H1 (cell line): ENCODE data around the gene GLTPD2. TPM values are rescaled to one million over a fixed set of nuclear protein-coding genes. Genes with fewer than 3 reads are reported as not detected.

ENCODE experiments used
- CTCF ChIA-PET: fragments of 300-600 bp; sonication (Branson Sonifier 250); formaldehyde crosslinking; loops from one replicate; lab custom pipeline; 2021; ENCODE audit not compliant: partially characterized antibody; lab: Charles Lee
- POLR2A ChIA-PET: fragments of 300-600 bp; sonication (Branson Sonifier 250); formaldehyde crosslinking; loops from one replicate; lab custom pipeline; 2021; ENCODE audit warnings: inconsistent platforms; ENCODE audit not compliant: partially characterized antibody; lab: Charles Lee
- DNase-seq, 2 experiments: peaks; one replicate each; pipeline versions ENCODE4 v3.0.0 to v3.0.0-alpha.2; 2010 to 2022; ENCODE audit warnings: low spot score in 2 of 2, low read depth in 1 of 2, mixed read lengths in 1 of 2
- FAIRE-seq: peaks from 2 replicates; lab custom pipeline; 2011; peaks lifted over from hg19 to GRCh38; lab: Jason Lieb, UNC
- H2AFZ ChIP-seq: 2 replicates; pipeline ENCODE4 v1.8.1; 2012; ENCODE audit warnings: low read length, inconsistent platforms
- H2AK5ac ChIP-seq: 2 replicates; pipeline ENCODE4 v1.6.1; 2013; ENCODE audit warnings: low read depth, low read length
- H2BK120ac ChIP-seq: replicated peaks from 2 replicates; pipeline ENCODE3; 2013; ENCODE audit warnings: low read depth, low read length, inconsistent platforms
- H2BK12ac ChIP-seq: 2 replicates; pipeline ENCODE4 v1.6.1; 2013; ENCODE audit warnings: low read depth, low read length
- H2BK15ac ChIP-seq: 2 replicates; pipeline ENCODE4 v1.6.1; 2013; ENCODE audit warnings: low read length
- H2BK20ac ChIP-seq: 2 replicates; pipeline ENCODE4 v1.6.1; 2013; ENCODE audit warnings: low read length
- H2BK5ac ChIP-seq: 2 replicates; pipeline ENCODE4 v1.6.1; 2013; ENCODE audit warnings: low read depth, low read length
- H3K14ac ChIP-seq: 2 replicates; pipeline ENCODE4 v1.6.1; 2013; ENCODE audit warnings: inconsistent platforms; ENCODE audit not compliant: insufficient read length
- H3K18ac ChIP-seq: 2 replicates; pipeline ENCODE4 v1.6.1; 2013; ENCODE audit warnings: low read length; ENCODE audit errors: extremely low read depth
- H3K23ac ChIP-seq: 2 replicates; pipeline ENCODE4 v1.6.1; 2013; ENCODE audit warnings: inconsistent platforms; ENCODE audit not compliant: insufficient read length
- H3K23me2 ChIP-seq: 2 replicates; pipeline ENCODE4 v1.6.1; 2013; ENCODE audit warnings: low read depth, low read length
- H3K27ac ChIP-seq: 2 replicates; pipeline ENCODE4 v1.6.1; 2011; ENCODE audit warnings: low read depth, low read length, inconsistent platforms
- H3K27me3 ChIP-seq, 4 experiments: replicated peaks in 1 of 4; 1 replicate in 1 of 4; 2 replicates in 3 of 4; pipeline versions ENCODE4 v1.6.1 to v1.8.1; 2011 to 2013; ENCODE audit warnings: low read length in 3 of 4, mild to moderate bottlenecking in 3 of 4, inconsistent platforms in 2 of 4, mixed read lengths in 2 of 4, moderate library complexity in 1 of 4; ENCODE audit not compliant: control insufficient read depth in 3 of 4, insufficient read depth in 3 of 4; ENCODE audit errors: extremely low read depth in 1 of 4
- H3K36me3 ChIP-seq, 4 experiments: 2 replicates each; pipeline versions ENCODE4 v1.6.1 to v1.8.1; 2011 to 2013; ENCODE audit warnings: mild to moderate bottlenecking in 4 of 4, low read length in 3 of 4, moderate library complexity in 2 of 4, control low read depth in 1 of 4, inconsistent platforms in 1 of 4; ENCODE audit not compliant: insufficient read depth in 4 of 4, control insufficient read depth in 2 of 4
- H3K4ac ChIP-seq: replicated peaks from 2 replicates; pipeline ENCODE3; 2013; ENCODE audit warnings: low read length, low read depth, mixed read lengths, inconsistent platforms; ENCODE audit not compliant: insufficient read length
- H3K4me1 ChIP-seq, 4 experiments: replicated peaks in 1 of 4; 1 replicate in 1 of 4; 2 replicates in 3 of 4; pipeline versions ENCODE4 v1.6.1 to v1.8.1; 2011 to 2013; ENCODE audit warnings: low read length in 3 of 4, inconsistent platforms in 2 of 4, mixed read lengths in 1 of 4; ENCODE audit not compliant: insufficient read depth in 4 of 4, control insufficient read depth in 3 of 4
- H3K4me2 ChIP-seq, 2 experiments: 2 replicates each; pipeline versions ENCODE4 v1.6.1 to v1.8.1; 2011 to 2013; ENCODE audit warnings: low read depth in 2 of 2, low read length in 2 of 2, control low read depth in 1 of 2, inconsistent platforms in 1 of 2, mild to moderate bottlenecking in 1 of 2; ENCODE audit not compliant: insufficient read depth in 1 of 2
- H3K4me3 ChIP-seq, 4 experiments: fragments of 200-600, 300-600 bp in 1 of 4; sonication (generic), shearing (Covaris generic), sonication (Bioruptor Twin) in 1 of 4; 2 replicates each; pipeline versions ENCODE4 v1.5.1 to v1.8.1; 2011 to 2016; ENCODE audit warnings: low read length in 4 of 4, low read depth in 3 of 4, control low read depth in 2 of 4, inconsistent platforms in 2 of 4, mild to moderate bottlenecking in 2 of 4, mixed read lengths in 1 of 4, moderate library complexity in 1 of 4; ENCODE audit not compliant: insufficient read depth in 2 of 4; ENCODE audit errors: extremely low read depth in 1 of 4
- H3K56ac ChIP-seq: replicated peaks from 2 replicates; pipeline ENCODE3; 2013; ENCODE audit warnings: low read depth, mild to moderate bottlenecking, mixed read lengths, low read length, inconsistent platforms; ENCODE audit not compliant: insufficient read length
- H3K79me1 ChIP-seq: 2 replicates; pipeline ENCODE4 v1.6.1; 2013; ENCODE audit warnings: low read depth, low read length, control low read depth
- H3K79me2 ChIP-seq, 2 experiments: 2 replicates each; pipeline versions ENCODE4 v1.6.1 to v1.8.1; 2012 to 2013; ENCODE audit warnings: low read length in 2 of 2, mild to moderate bottlenecking in 2 of 2, inconsistent platforms in 1 of 2; ENCODE audit not compliant: insufficient read depth in 2 of 2, control insufficient read depth in 1 of 2
- H3K9ac ChIP-seq, 4 experiments: replicated peaks in 1 of 4; 1 replicate in 1 of 4; 2 replicates in 3 of 4; pipeline versions ENCODE4 v1.6.1 to v1.8.1; 2011 to 2013; ENCODE audit warnings: low read depth in 3 of 4, low read length in 3 of 4, control low read depth in 2 of 4, mild to moderate bottlenecking in 2 of 4, moderate library complexity in 2 of 4, inconsistent platforms in 1 of 4; ENCODE audit errors: extremely low read depth in 1 of 4
- H3K9me3 ChIP-seq, 2 experiments: 2 replicates each; pipeline versions ENCODE4 v1.6.1 to v1.8.1; 2012 to 2013; ENCODE audit warnings: mild to moderate bottlenecking in 2 of 2, moderate library complexity in 2 of 2, control low read depth in 1 of 2, inconsistent platforms in 1 of 2, low read depth in 1 of 2, low read length in 1 of 2, mixed read lengths in 1 of 2; ENCODE audit not compliant: insufficient read depth in 2 of 2
- H4K20me1 ChIP-seq, 2 experiments: replicated peaks in 1 of 2; 2 replicates each; pipeline versions ENCODE3 to v1.8.1; 2011 to 2013; ENCODE audit warnings: inconsistent platforms in 2 of 2, low read length in 2 of 2, mild to moderate bottlenecking in 1 of 2; ENCODE audit not compliant: insufficient read depth in 2 of 2, control insufficient read depth in 1 of 2
- H4K5ac ChIP-seq: 2 replicates; pipeline ENCODE4 v1.6.1; 2013; ENCODE audit warnings: low read length, low read depth, mixed read lengths, inconsistent platforms; ENCODE audit not compliant: insufficient read length
- H4K8ac ChIP-seq: 2 replicates; pipeline ENCODE4 v1.8.0; 2013; ENCODE audit warnings: mild to moderate bottlenecking, moderate library complexity, low read length, inconsistent platforms; ENCODE audit not compliant: insufficient read depth; ENCODE audit errors: extremely low read depth
- H4K91ac ChIP-seq: replicated peaks from 2 replicates; pipeline ENCODE3; 2013; ENCODE audit warnings: low read length, mixed read lengths, inconsistent platforms; ENCODE audit not compliant: insufficient read length
- ASH2L ChIP-seq: fragments of 200-600, 300-600 bp; sonication (generic); IDR thresholded peaks from one replicate; pipeline ENCODE4 v1.7.1; 2017; ENCODE audit warnings: low read length
- BACH1 ChIP-seq: IDR thresholded peaks from 2 replicates; pipeline ENCODE4 v1.6.1; 2012; ENCODE audit warnings: low read length, improper control_type of control experiment
- CBX8 ChIP-seq: fragments of 300-800, 300-1000 bp; sonication (generic); IDR thresholded peaks from 2 replicates; pipeline ENCODE4 v1.7.1; 2016; ENCODE audit warnings: low read depth, low read length, borderline replicate concordance
- RBBP5 ChIP-seq: IDR thresholded peaks from 2 replicates; pipeline ENCODE4 v1.7.1; 2012; ENCODE audit warnings: low read depth, mild to moderate bottlenecking, inconsistent platforms, low read length, moderate library complexity, borderline replicate concordance
- TAF7 ChIP-seq: optimal IDR thresholded peaks from 2 replicates; pipeline ENCODE3; 2011; ENCODE audit warnings: low read depth, mild to moderate bottlenecking, inconsistent platforms, low read length, moderate library complexity, borderline replicate concordance
- ZNF274 ChIP-seq: IDR thresholded peaks from 2 replicates; pipeline ENCODE4 v1.7.0; 2012; ENCODE audit warnings: low read length, borderline replicate concordance; ENCODE audit errors: extremely low read depth
- WGBS, 2 experiments: shearing (Covaris generic) in 1 of 2; methylation state at CpG; one replicate each; pipeline versions ENCODE4 v1.1.6 to v1.1.7; 2013 to 2015; ENCODE audit warnings: low lambda C conversion rate in 2 of 2, mixed read lengths in 2 of 2, inconsistent platforms in 1 of 2, low coverage in 1 of 2, missing lambda C conversion rate in 1 of 2; ENCODE audit not compliant: insufficient replicate concordance in 2 of 2, insufficient coverage in 1 of 2, insufficient read length in 1 of 2; ENCODE audit errors: extremely low coverage in 1 of 2, missing lambda C conversion rate in 1 of 2; 5-methylcytosine and 5-hydroxymethylcytosine counted together
- polyA plus RNA-seq, 7 experiments: library from polyadenylated mRNA; depleted of rRNA in 3 of 7; stranded (reverse) in 5 of 7; unstranded in 2 of 7; fragments of >200 nt in 5 of 7; fragments of 200-250 nt in 2 of 7; gene quantifications; 1 replicate in 5 of 7; 2 replicates in 1 of 7; 4 replicates in 1 of 7; pipeline versions ENCODE4 v1.2.1 to v1.2.3, GENCODE V29; 2011 to 2013; ENCODE audit warnings: missing spikeins in 2 of 7, mixed read lengths in 2 of 7
- total RNA-seq: library from RNA; stranded (reverse); fragmentation: NEBNext Ultra II Directional; extraction: Animal tissue kit (Norgen Biotek cat#: 25700); gene quantifications from 2 replicates; pipeline ENCODE4 v1.2.1, GENCODE V29; 2021
- TF ChIP-seq, protein P1 (sequence below): IDR thresholded peaks from 2 replicates; pipeline ENCODE4 v1.6.1; 2011; ENCODE audit warnings: low read depth, mild to moderate bottlenecking, low read length; ENCODE audit not compliant: insufficient read depth
- TF ChIP-seq, protein P2 (sequence below): IDR thresholded peaks from 2 replicates; pipeline ENCODE4 v1.6.1; 2012; ENCODE audit warnings: inconsistent platforms
- TF ChIP-seq, protein P3 (sequence below), 3 experiments: IDR thresholded peaks; 1 replicate in 2 of 3; 2 replicates in 1 of 3; pipeline versions ENCODE4 v1.5.1 to v1.6.1; 2011; ENCODE audit warnings: low read length in 3 of 3, mild to moderate bottlenecking in 3 of 3, inconsistent platforms in 2 of 3, low read depth in 1 of 3, moderate library complexity in 1 of 3; ENCODE audit not compliant: insufficient read depth in 1 of 3; ENCODE audit errors: control extremely low read depth in 1 of 3

GLTPD2 gene
- total and polyA plus RNA-seq, 2 of the 8 experiments (the other 6 are each of a cell fraction or from before 2014, with no cell fraction given): not detected

DNA sequence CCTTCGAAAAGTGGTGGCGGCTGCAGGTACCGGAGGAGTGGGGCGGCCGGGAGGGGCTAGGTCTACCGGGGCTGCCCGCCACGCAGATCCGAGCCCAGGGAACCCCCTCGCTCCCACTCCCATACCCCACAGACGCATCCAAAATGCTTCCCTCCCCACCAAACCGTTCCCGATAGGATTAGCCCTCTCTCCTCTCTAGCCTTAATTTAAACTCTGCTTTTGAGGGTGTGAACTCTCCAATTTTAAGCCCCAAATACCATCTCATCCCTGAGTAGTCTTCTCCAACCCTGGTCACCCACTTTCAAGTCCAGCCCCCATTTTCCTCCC is 48.8 kb upstream of the GLTPD2 start:
- POLR2A ChIA-PET: no interaction called here
- H3K23me2 ChIP-seq: peaks cover 16% of the 10 kb centered on the region; the same call in 1 of the 2 replicates
- DNase-seq (peak in 1 of 2 experiments; percentile 57), FAIRE-seq (no peak)
- WGBS, 2 experiments: 22% methylated on average over 11 of the region's 13 CpGs; no CpG with 5 or more reads in 1 of the 2 experiments
- no peak overlapping the region for H3K27ac ChIP-seq
- peak overlapping the region; percentile 72 to 95 for H3K4me2 ChIP-seq
- no peak overlapping the region for H2BK120ac ChIP-seq
- no peaks in the 10 kb centered on the region for H3K79me2 ChIP-seq
- H3K4me3 ChIP-seq: peak overlapping the region; percentile 37 to 65 (median 44); a peak in 6 of 8 replicates
- H2BK20ac ChIP-seq: no peak overlapping the region
- no peaks in the 10 kb centered on the region; a peak in 1 of 8 replicates for H3K36me3 ChIP-seq
- no peak overlapping the region for H3K9ac ChIP-seq
- no peak overlapping the region for H2AFZ ChIP-seq
- no peak overlapping the region for H3K14ac ChIP-seq
- peaks cover 29 to 67% (median 49%) of the 10 kb centered on the region in 4 experiments for H3K27me3 ChIP-seq
- H3K56ac ChIP-seq: no peak overlapping the region
- H3K23ac ChIP-seq: no peak overlapping the region
- no peaks in the 10 kb centered on the region for H3K79me1 ChIP-seq
- H4K20me1 ChIP-seq: no peaks in the 10 kb centered on the region
- H2BK15ac ChIP-seq: no peak overlapping the region
- no peak overlapping the region for H2AK5ac ChIP-seq
- peak overlapping the region; percentile 71; the same call in 1 of the 2 replicates for H4K8ac ChIP-seq
- no peak overlapping the region for H4K91ac ChIP-seq
- CTCF ChIA-PET: no interaction called here
- no peak overlapping the region; the same call in 1 of the 2 replicates for H3K18ac ChIP-seq
- H2BK5ac ChIP-seq: no peak overlapping the region
- H3K9me3 ChIP-seq: no peaks in the 10 kb centered on the region; a peak in 1 of 4 replicates
- no peak overlapping the region for H2BK12ac ChIP-seq
- H3K4ac ChIP-seq: no peak overlapping the region
- no peak overlapping the region for H4K5ac ChIP-seq
- peaks cover 0 to 10% (median 7%) of the 10 kb centered on the region in 4 experiments; a peak in 5 of 7 replicates for H3K4me1 ChIP-seq
- TF ChIP-seq, protein P1, sequence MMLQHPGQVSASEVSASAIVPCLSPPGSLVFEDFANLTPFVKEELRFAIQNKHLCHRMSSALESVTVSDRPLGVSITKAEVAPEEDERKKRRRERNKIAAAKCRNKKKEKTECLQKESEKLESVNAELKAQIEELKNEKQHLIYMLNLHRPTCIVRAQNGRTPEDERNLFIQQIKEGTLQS: no peak
- TF ChIP-seq CBX8: no peak
- TF ChIP-seq ASH2L: no peak
- TF ChIP-seq RBBP5: no peak
- TF ChIP-seq, protein P2, sequence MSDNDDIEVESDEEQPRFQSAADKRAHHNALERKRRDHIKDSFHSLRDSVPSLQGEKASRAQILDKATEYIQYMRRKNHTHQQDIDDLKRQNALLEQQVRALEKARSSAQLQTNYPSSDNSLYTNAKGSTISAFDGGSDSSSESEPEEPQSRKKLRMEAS: no peak
- TF ChIP-seq, protein P3, sequence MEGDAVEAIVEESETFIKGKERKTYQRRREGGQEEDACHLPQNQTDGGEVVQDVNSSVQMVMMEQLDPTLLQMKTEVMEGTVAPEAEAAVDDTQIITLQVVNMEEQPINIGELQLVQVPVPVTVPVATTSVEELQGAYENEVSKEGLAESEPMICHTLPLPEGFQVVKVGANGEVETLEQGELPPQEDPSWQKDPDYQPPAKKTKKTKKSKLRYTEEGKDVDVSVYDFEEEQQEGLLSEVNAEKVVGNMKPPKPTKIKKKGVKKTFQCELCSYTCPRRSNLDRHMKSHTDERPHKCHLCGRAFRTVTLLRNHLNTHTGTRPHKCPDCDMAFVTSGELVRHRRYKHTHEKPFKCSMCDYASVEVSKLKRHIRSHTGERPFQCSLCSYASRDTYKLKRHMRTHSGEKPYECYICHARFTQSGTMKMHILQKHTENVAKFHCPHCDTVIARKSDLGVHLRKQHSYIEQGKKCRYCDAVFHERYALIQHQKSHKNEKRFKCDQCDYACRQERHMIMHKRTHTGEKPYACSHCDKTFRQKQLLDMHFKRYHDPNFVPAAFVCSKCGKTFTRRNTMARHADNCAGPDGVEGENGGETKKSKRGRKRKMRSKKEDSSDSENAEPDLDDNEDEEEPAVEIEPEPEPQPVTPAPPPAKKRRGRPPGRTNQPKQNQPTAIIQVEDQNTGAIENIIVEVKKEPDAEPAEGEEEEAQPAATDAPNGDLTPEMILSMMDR (IDR thresholded peaks at IDR 0.05; ENCODE audit: control extremely low read depth in 1 of 3, insufficient read depth in 1 of 3, low read depth in 1 of 3, low read length in 3 of 3): no peak
- TF ChIP-seq BACH1: no peak
- no peak for TF ChIP-seq TAF7
- TF ChIP-seq ZNF274: no peak
